SK-N-MC (cell line): ENCODE measurements around the gene PTPRQ.

Experiments
- DNase-seq: peaks from one replicate; pipeline ENCODE4 v3.0.0-alpha.2; 2011; ENCODE audit warnings: low read depth, low spot score
- H3K27ac ChIP-seq: fragments of 200-600 bp; sonication (generic); 2 replicates; pipeline ENCODE4 v1.5.1; 2016; ENCODE audit warnings: mixed run types
- H3K36me3 ChIP-seq: fragments of 200-600 bp; sonication (generic); 2 replicates; pipeline ENCODE4 v1.6.1; 2017; ENCODE audit warnings: antibody characterized with exemption, low read length, mixed read lengths; ENCODE audit not compliant: insufficient read depth
- H3K4me3 ChIP-seq: fragments of 200-600 bp; sonication (generic); 2 replicates; pipeline ENCODE4 v1.5.1; 2016
- H3K9ac ChIP-seq: fragments of 200-600 bp; sonication (generic); 2 replicates; pipeline ENCODE4 v1.8.0; 2017; ENCODE audit warnings: mixed run types, mixed read lengths; ENCODE audit not compliant: insufficient read length
- H3K9me3 ChIP-seq: fragments of 200-600 bp; sonication (generic); 2 replicates; pipeline ENCODE4 v1.6.1; 2017; ENCODE audit warnings: low read depth, mild to moderate bottlenecking, antibody characterized with exemption, low read length, moderate library complexity, mixed read lengths
- EZH2 ChIP-seq: fragments of 200-600 bp; sonication (generic); IDR thresholded peaks from one replicate; pipeline ENCODE4 v1.6.1; 2017; ENCODE audit warnings: antibody characterized with exemption
- FOXP2 ChIP-seq: optimal IDR thresholded peaks from 2 replicates; pipeline ENCODE3; 2011; ENCODE audit warnings: mild to moderate bottlenecking, moderate library complexity; ENCODE audit not compliant: insufficient read depth; ENCODE audit errors: extremely low read length, control extremely low read depth
- POLR2AphosphoS5 ChIP-seq: IDR thresholded peaks from 2 replicates; pipeline ENCODE4 v1.6.1; 2012; ENCODE audit warnings: mild to moderate bottlenecking, low read depth, low read length, borderline replicate concordance

Gene PTPRQ

GRCh38 chr12:80491166-80491565 is 47.1 kb downstream of the PTPRQ start:
- Histone ChIP-seq H3K27ac (no peak overlapping the region), H3K4me3 (no peak overlapping the region), H3K9ac (no peak overlapping the region), H3K36me3 (no peaks in the 10 kb centered on the region), H3K9me3 (no peaks in the 10 kb centered on the region)
- no peak for DNase-seq
- TF ChIP-seq EZH2 = no peak
- TF ChIP-seq POLR2AphosphoS5 = no peak
- TF ChIP-seq FOXP2 = no peak

- Histone ChIP-seq H3K9me3 (no peaks in the 10 kb centered on the region), H3K9ac (no peak overlapping the region), H3K4me3 (no peak overlapping the region), H3K27ac (no peak overlapping the region), H3K36me3 (no peaks in the 10 kb centered on the region)
- no peak for DNase-seq
- no peak for TF ChIP-seq POLR2AphosphoS5
- no peak for TF ChIP-seq EZH2
- TF ChIP-seq FOXP2 = no peak
Observed at GRCh38 chr12:80493466-80493865, 49.4 kb downstream of the PTPRQ start.

GRCh38 chr12:80494836-80495235 is 50.8 kb downstream of the PTPRQ start:
- TF ChIP-seq FOXP2 (no peak), POLR2AphosphoS5 (no peak), EZH2 (no peak)
- no peak for DNase-seq
- Histone ChIP-seq H3K36me3 (no peaks in the 10 kb centered on the region), H3K9me3 (no peaks in the 10 kb centered on the region), H3K27ac (no peak overlapping the region), H3K4me3 (no peak overlapping the region), H3K9ac (no peak overlapping the region)

GRCh38 chr12:80498059-80498728 is 54.2 kb downstream of the PTPRQ start:
- Histone ChIP-seq H3K9ac (no peak overlapping the region), H3K9me3 (no peaks in the 10 kb centered on the region), H3K4me3 (no peak overlapping the region), H3K36me3 (no peaks in the 10 kb centered on the region), H3K27ac (no peak overlapping the region)
- DNase-seq = no peak
- TF ChIP-seq FOXP2 = no peak
- no peak for TF ChIP-seq POLR2AphosphoS5
- no peak for TF ChIP-seq EZH2

GRCh38 chr12:80504389-80505163 is 60.5 kb downstream of the PTPRQ start:
- Histone ChIP-seq H3K9ac (no peak overlapping the region), H3K9me3 (no peaks in the 10 kb centered on the region; the same call in 1 of the 2 replicates), H3K4me3 (no peak overlapping the region), H3K36me3 (no peaks in the 10 kb centered on the region), H3K27ac (no peak overlapping the region)
- no peak for DNase-seq
- TF ChIP-seq EZH2 (no peak), FOXP2 (no peak), POLR2AphosphoS5 (no peak)

- Histone ChIP-seq H3K9ac (peak overlapping the region; percentile 22), H3K27ac (peak overlapping the region; percentile 91)
Observed at GRCh38 chr12:80509781-80510556, 65.9 kb downstream of the PTPRQ start.

GRCh38 chr12:80512781-80513180 is 68.7 kb downstream of the PTPRQ start:
- no peaks in the 10 kb centered on the region; the same call in 1 of the 2 replicates for H3K9me3 ChIP-seq
- H3K4me3 ChIP-seq = no peak overlapping the region
- no peak overlapping the region for H3K9ac ChIP-seq
- DNase-seq = no peak
- TF ChIP-seq EZH2 = no peak
- TF ChIP-seq POLR2AphosphoS5 = no peak
- TF ChIP-seq FOXP2 = no peak
- no peaks in the 10 kb centered on the region for H3K36me3 ChIP-seq
- H3K27ac ChIP-seq = no peak overlapping the region

More at GRCh38 chr12:80509781-80510556, 65.9 kb downstream of the PTPRQ start:
- Histone ChIP-seq H3K9me3 (no peaks in the 10 kb centered on the region), H3K36me3 (no peaks in the 10 kb centered on the region), H3K4me3 (peak overlapping the region; percentile 62)
- TF ChIP-seq EZH2 (no peak), POLR2AphosphoS5 (no peak; the same call in 1 of the 2 replicates), FOXP2 (no peak)
- peak; percentile 95 for DNase-seq

- no peak for DNase-seq
- Histone ChIP-seq H3K9ac (no peak overlapping the region), H3K9me3 (no peaks in the 10 kb centered on the region; the same call in 1 of the 2 replicates), H3K27ac (no peak overlapping the region), H3K36me3 (no peaks in the 10 kb centered on the region), H3K4me3 (no peak overlapping the region)
- TF ChIP-seq EZH2 = no peak
- TF ChIP-seq FOXP2 = no peak
- no peak for TF ChIP-seq POLR2AphosphoS5
Observed at GRCh38 chr12:80513211-80513610, 69.2 kb downstream of the PTPRQ start.
